Left cardiac atrium (tissue), 4 donors: ENCODE measurements around the gene BCL7C. TPM values are rescaled to one million over a fixed set of nuclear protein-coding genes. Genes with fewer than 3 reads are reported as not detected.
"Not testable (repeated sequence)": the region's sequence is repeated elsewhere in the genome, so short reads cannot be mapped to it uniquely, and the experiment has no call there.

Source experiments
- ATAC-seq, 2 donors: fragments of 200-7000 bp; cut with Tn5 transposase; one replicate each; pipeline ENCODE4 v1.9.1; 2020; ENCODE audit warnings: mild to moderate bottlenecking in 2 of 2, moderate library complexity in 2 of 2
- DNase-seq: peaks from one replicate; pipeline ENCODE4 v3.0.0-alpha.2; 2020
- intact Hi-C, 2 donors: fragments of 100-400 bp; cut with DNase I; formaldehyde crosslinking; loops; one replicate each; pipeline versions ENCODE4 v1.14.1 to v1.15.1; 2022 to 2023
- total RNA-seq, 2 donors: library from RNA; stranded (reverse); fragmentation: NEBNext Ultra II Directional; extraction: Animal tissue kit (Norgen Biotek cat#: 25700); gene quantifications; one replicate each; pipeline ENCODE4 v1.2.1, GENCODE V29; 2021
- donor health status: DM: no; HTN: yes; CAD: no.
- donor health status: DM: no; HTN: yes; CAD: no; lungs with severe emphysema.
- donor health status: DM: yes; HTN: yes; CAD: no.
- donor health status: Dilated cardiomyopathy.

BCL7C gene
- total RNA-seq, 2 donors from 2014 or later, result 20.9 to 27.9 TPM

DNA sequence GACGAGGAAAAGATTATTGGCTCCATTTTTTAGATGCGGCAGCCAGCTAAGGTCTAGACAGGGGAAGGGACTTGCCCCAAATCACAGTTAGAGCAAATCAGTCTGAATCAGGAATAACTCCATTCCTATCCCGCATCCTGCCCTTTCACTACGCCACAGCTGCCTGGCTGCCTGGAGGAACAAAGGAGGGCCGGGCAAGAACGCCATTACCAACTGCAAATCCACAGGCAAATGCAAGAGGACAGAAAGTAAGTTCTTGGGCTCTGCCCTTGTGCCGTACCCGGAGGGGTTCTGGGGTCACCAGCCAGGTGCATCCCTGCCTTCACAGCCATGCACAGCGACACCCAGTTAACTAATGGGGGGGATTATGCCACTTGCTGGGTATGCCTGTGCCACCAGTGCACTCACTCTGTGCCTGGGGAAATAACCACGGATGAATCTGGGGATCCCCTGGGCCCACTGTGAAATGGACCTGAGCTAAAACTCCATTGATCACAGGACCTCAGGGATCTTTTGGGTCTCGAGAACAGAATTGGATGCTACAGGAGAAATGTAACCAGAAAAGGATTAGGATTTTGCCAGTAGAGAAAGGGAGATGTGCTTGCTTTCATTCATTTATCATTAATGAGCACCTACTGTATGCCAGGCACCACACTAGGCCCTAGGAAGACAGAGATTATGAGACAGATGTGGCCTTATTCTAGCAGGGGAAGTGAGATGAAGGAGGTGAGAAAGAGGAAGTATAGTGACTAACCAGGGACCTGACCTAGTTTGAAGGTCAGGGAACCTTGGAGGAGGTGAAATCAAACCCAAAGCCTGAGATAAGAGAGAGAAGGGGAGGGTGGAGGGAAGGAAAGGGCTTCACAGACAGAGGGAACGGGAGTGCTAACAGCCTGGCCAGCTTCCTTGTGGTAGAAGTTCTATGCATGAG lies 17.7 kb downstream of the BCL7C start:
- DNase-seq, result no peak
- intact Hi-C loops, result no loop called here
- ATAC-seq, result no peak

DNA sequence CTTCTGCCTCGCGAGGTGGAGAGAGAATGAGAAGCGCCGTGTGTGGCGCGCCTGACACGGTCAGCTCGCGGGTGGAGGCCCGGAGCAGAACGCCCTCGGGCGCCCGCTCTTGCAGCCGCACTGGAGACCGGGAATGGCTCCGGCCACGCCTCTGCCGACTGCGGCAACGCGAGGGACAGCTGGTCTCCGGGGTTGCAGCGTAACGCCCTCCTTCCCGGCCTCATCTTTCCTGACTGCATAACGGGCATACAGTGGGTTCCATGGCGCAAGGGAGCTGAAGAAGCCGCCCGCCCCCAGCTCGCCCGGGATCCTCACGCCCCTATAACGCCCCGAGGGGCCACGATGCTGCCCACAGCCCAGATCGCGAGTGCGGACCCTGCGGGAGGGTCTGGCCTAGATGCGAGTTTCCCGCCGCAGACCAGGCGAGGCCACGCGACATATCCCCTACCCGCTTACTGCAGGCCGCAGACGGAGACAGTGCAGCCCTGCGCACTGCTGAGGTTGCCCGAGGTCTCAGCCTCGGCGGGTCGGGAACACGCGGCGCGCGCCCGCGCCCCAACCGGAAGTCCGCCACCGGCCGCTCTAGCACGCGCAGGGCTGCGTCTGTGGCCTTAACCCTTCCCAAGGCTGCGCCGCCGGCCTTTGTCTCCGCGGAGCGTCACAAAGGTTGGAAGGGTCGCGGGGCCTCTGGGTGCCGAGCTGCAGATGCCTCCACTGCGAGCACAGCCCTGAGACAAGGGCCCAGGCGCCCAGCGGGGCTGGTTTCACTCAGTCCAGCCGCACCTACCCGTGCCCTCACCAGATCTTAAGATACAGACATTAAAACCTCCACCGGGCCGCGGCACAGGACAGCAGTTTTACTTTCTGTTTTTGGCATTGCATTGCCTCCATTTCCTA lies 18.8 kb downstream of the BCL7C start:
- intact Hi-C loops, result no loop called here
- DNase-seq, result peak; percentile 93
- ATAC-seq, result peak; percentile 99

DNA sequence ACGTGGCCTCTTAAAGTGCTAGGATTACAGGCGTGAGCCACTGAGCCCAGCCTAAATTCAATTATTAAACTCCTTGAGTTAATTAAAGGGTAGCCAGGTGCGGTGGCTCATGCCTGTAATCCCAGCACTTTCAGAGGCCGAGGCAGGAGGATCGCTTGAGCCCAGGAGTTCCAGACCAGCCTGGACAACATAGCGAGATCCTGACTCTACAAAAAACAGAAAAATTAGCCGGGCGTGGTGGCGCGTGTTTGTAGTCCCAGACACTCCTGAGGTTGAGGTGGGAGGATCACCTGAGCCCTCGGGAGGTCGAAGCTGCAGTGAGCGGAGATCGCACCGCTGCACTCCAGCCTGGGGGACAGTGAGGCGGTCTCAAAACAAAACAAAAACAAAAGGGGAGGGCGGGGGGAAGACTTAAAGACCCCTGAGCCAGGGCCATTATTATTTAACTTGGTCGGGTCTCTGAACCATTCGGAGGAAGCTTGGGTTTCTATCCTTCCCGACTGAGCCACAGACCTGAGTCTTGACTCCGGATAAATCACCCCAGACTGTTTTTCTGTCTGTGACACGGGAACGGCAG lies 19.5 kb downstream of the BCL7C start:
- DNase-seq, result no peak
- ATAC-seq, result no peak
- intact Hi-C loops, result no loop called here

DNA sequence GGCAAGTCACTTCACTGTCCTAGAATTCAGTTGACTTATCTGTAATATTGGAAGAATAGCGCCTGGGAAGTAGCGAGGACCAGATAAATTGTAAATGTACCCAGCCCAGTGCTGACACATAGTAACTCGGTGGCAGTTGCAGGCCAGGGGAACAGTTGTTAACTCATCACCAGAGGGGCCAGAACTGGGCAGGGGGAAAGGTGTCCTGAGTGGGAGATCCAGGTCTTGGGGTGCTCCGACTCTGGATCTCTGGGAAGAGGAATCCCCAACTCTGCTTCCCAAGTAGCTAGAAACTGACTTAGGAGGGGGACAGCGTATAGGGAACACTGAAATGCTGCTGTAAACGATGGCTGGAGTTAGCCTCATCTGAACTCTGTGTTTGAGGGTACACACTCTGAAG lies 23.0 kb downstream of the BCL7C start:
- intact Hi-C loops, result no loop called here
- no peak for DNase-seq
- ATAC-seq, result no peak

DNA sequence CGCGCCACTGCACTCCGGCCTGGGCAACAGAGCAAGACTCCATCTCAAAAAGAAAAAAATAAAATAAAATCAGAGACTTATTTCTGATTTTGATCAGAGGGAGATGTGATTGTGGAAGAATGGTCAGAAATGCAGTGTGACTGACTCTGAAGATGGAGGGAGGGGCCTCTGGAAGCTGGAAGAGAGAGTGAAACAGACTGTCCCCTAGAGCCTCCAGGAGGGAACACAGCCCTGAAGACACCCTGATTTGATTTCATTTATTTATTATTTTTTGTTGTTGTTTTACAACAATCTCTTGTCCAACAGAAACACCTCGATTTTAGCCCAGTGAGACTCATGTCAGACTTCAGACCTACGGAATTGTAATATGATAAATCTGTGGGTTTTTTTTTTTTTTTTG lies 26.1 kb downstream of the BCL7C start:
- ATAC-seq, result no peak
- DNase-seq, result no peak
- intact Hi-C loops, result no loop called here

DNA sequence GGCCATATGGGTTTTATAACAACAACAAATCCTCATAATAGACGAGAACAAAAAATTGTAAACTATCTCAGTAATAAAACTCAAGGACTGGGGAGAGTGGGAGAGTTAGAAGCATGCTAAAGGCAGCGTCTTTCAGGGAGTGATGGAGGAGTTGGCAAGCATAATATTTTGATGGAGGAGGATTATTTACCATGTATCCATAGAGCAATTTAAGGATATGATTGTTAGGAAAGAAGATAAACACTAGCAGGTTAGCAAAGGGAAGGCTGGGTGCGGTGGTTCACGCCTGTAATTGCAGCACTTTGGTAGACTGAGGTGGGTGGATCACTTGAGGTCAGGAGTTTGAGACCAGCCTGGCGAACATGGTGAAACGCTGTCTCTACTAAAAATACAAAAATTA lies 27.8 kb downstream of the BCL7C start:
- no peak for DNase-seq
- intact Hi-C loops, result no loop called here
- ATAC-seq, result no peak

DNA sequence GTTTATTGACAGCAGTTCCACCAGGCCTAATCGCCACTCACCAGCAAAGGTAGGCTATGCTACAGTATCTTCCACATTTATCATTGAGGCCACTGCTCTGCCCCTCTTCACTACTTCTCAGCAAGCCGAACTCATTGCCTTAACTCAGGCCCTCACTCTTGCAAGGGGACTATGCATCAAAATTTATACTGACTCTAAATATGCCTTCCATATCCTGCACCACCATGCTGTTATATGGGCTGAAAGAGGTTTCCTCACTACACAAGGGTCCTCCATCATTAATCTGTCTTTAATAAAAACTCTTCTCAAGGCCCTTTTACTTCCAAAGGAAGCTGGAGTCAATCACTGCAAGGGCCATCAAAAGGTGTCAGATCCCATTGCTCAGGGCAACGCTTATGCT lies 30.7 kb downstream of the BCL7C start:
- intact Hi-C loops, DNase-seq, ATAC-seq: not testable (repeated sequence)

DNA sequence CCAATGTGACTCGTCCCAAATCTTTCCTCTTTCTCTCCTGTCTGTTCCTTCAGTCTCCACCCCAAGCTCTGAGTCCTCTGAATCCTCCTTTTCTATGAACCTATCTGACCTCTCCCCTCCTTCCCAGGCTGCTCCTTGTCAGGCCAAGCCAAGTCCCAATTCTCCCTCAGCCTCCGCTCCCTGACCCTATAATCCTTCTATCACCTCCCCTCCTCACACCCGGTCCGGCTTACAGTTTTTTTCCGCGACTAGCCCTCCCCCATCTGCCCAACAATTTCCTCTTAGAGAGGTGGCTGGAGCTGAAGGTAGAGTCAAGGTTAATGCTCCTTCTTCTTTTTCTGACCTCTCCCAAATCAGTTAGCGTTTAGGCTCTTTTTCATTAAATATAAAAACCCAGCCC lies 33.1 kb downstream of the BCL7C start:
- intact Hi-C loops, ATAC-seq, DNase-seq: not testable (repeated sequence)

DNA sequence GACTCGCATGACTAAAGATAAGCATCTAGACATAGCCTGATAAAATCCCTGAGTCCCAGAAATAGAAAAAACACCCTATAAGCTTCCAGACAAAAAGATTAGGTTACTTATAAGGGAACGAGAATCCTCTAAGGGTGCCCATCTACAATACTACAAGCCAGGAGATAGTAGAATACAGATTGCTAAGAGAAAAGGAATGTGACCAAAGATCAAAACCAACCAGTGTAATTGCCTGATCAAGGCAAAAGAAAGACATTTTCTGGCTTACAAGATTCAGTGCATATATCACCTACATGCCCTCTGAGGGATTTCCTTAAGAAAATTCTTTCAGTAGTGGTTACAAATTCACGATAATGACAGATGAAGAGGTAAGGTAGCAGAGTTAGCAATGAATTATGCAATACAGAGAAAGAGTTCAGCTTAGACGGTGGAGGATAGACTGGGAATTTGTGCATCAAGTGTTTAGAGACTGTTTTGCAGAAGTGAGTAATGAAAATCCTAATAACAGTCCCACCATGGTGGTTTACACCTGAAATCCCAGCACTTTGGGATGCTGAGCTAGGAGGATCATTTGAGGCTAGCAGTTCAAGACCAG lies 35.0 kb downstream of the BCL7C start:
- DNase-seq (no peak), ATAC-seq (no peak)
- intact Hi-C loops, result no loop called here

DNA sequence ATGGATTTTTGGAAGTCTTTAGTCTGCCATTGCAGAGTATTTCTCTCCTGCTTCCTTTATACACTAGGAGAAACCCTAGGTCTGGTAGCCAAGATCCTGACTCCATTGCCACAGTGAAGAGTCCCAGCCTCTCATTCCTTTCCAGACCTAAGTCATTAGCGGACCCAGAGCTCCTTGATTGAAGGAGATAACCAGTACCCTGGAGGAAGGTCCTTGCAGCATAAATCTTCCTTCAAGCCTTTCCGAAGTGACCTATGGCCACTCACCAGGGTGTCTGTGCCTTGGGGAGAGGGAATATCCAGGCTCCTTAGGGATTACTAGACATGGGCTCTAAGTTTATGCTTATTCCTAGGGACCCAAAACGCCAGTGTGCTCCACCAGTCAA lies 35.8 kb downstream of the BCL7C start:
- intact Hi-C loops, result no loop called here
- ATAC-seq, result no peak

DNA sequence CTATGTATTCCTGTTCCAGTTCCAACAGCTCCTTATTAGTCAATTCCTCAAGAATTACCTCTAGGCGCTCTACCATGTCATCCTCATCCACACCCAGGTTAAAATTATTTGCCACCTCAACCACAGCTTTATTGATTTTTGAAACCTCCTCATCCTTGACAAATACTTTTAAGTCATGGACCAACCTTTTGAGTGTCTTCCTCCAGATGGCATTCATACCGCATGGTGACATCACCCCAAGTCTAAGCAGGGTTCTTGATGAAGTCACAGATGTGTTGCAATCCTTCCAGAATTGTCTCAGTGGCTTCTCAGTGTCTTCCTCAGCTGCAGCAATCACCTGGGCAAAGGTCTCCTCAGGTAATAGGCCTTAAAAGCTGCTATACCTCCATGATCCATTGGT lies 40.1 kb downstream of the BCL7C start:
- intact Hi-C loops, result no loop called here
- ATAC-seq, result no peak
- DNase-seq, result no peak

More for the DNA sequence above, 35.8 kb downstream of the BCL7C start:
- no peak for DNase-seq

DNA sequence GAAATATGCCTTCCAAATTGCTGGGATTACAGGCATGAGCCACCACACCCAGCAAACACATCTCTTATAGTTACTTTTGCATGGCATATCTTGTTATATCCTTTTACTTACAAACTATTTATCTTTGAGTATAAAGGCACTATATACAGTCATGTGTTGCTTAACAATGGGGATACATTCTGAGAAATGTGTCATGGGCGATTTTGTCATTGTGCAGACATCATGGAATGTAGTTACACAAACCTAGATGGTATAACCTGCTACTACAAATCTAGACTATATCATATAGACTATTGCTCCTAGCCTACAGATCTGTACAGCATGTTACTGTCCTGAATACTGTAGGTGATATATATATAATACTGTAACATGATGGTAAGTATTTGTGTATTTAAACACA lies 43.6 kb downstream of the BCL7C start:
- no peak for ATAC-seq
- no peak for DNase-seq

DNA sequence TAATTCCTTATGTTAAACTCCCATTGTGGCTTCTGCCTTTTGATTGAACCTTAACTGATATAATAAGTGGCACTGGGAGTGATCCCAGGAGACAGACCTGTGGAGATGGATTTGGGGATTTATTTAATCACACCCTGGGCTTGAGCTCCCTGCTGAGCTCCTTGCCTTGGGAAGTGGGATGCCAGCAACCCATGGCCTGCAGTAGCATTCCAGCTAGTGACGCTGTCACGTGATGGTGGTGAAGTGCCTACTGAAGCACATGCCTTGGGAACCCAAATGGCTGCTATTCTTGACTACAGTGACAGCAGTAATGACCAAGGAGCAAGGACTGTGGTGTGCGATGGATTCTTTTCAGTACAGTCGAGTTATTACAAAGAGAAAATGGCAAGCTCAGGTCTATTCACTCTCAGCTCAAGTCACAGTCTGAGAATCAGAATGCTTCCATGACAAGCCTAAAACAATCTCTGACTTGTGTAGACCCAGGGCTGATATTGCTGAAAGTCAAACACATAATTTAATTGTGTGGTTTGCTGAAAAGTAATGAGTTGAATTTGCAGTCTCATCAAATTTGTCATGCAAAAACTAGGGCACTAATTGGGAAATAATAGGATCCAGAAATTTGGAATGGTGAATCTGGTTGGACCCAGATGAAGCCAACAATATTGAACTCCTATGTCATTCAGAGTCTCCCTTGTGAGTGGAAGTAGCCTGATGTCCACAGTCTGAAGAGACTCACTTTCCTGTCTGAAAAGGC lies 47.1 kb downstream of the BCL7C start:
- DNase-seq (no peak), ATAC-seq (no peak)
- intact Hi-C loops, result no loop called here

More for the DNA sequence above, 43.6 kb downstream of the BCL7C start:
- intact Hi-C loops, result no loop called here

DNA sequence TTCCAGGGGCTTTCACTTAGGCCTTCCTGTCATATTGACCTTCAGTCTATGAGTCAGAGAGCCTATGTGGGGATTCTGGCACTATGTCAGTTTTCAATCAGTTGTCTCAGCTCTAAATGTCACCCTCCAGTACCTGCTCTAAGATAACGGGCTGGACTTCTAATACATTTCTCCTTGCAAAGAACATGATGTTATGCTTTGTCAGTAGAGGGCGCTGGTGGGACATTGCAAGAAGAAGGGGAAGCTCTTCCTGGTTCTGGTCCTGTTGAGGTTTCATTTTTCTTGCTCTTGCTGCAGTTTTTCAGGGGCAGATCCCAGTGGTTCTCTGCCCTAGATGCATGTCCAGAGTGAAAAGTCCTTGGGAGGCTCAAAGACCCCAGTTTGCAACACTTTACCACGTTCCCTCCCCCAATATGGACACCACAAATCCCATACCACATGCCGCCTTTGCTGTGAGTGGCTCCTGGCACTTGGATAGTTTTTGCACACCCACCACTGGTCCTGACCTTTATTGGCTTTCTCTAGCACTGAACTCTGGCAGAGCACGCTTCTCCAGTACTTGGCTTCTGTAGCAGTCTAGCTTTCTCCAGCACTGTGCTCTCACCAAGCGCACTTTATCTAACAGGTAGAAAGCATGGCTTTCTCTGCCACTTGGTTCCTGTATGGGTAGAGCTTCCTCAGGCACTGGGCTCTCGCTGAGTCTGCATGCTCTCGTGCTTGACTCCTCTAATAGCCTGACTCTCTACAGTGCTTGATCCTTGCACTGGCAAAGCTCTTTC lies 49.0 kb downstream of the BCL7C start:
- ATAC-seq (peak; percentile 89), DNase-seq (peak; percentile 73)
- intact Hi-C loops, result loop anchor here (1.0 to 5.0 kb wide), 3 partner anchors 58 to 76 kb away; no protein-coding TSS in a partner anchor

DNA sequence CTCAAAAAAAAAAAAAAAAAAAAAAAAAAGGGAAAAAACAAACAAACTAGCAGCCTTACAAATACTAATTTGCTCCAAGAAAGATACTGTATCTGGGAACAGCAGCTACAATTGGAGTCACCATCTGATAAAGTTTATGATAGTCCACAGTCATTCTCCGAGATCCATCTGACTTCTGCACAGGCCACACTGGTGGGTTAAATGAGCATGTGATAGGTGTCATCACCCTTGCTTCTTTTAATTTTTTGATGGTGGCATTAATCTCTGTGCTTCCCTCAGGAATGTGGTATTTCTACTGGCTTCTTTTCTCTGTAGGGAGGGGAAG lies 49.6 kb downstream of the BCL7C start:
- no peak for ATAC-seq
- intact Hi-C loops, result loop anchor here (1.0 to 5.0 kb wide), 3 partner anchors 58 to 77 kb away; no protein-coding TSS in a partner anchor
- DNase-seq, result no peak

DNA sequence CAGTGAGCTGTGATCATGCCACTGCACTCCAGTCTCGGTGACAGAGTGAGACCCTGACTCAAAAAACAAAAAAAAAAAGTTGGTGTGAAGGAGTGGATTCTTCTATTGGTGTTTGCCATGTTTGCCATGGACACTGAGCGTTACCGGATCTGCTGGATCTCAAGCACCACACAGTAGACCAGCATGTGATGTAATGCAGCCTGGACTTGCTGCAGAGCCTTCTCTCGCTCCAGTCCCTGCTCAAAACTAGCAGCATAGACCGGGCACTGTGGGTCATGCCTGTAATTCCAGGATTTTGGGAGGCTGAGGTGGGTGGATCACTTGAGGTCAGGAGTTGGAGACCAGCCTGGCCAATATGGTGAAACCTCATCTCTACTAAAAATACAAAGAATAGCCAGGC lies 50.4 kb downstream of the BCL7C start:
- intact Hi-C loops, result loop anchor here in 1 of 2 donors (5.0 kb wide), 1 partner anchor 74 kb away; no protein-coding TSS in a partner anchor
- ATAC-seq (no peak), DNase-seq (no peak)

DNA sequence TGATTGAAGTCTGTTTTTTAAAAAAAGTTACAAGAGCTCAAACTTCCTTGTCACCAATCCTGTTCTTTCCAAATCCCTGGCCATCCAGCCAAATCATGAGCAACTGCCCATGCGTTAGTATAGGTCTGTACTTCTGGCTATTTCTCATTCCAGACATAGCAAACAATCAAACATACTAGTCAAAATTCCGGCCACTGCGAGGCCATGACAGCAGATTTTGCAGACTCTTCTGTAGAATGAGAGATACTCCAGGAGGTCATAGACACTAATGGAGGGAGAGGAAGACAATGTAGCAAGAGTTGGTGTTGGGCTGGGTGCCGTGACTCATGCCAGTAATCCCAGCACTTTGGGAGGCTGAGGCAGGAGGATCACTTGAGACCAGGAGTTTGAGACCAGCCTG lies 50.9 kb downstream of the BCL7C start:
- DNase-seq (no peak), ATAC-seq (no peak)
- intact Hi-C loops, result loop anchor here in 1 of 2 donors (5.0 kb wide), 1 partner anchor 74 kb away; no protein-coding TSS in a partner anchor

DNA sequence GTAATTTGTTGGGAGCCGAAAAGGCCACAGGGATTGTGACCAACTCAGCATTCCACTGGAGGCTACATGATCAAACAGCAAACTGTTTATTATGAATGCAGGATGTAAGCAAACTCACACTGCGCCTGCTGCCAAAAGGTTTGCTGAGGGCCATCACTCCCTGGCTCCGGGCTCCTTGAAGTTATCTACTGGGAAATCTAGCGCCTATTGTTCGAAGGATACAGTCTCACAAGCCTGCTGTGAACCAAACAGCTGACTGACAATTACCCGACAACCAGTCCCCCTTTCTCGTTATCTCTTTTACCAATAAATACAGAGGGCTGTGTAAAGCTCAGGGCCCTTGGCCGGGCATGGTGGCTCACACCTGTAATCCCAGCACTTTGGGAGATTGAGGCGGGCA lies 52.5 kb downstream of the BCL7C start:
- DNase-seq, result no peak
- ATAC-seq, result no peak
- intact Hi-C loops, result loop anchor here in 1 of 2 donors (5.0 kb wide), 1 partner anchor 76 kb away; no protein-coding TSS in a partner anchor
